ENCODE results near the gene CORO2B. TPM values are rescaled to one million over a fixed set of nuclear protein-coding genes. Genes with fewer than 3 reads are reported as not detected.

CORO2B gene
- total RNA-seq, 1 donor from 2014 or later, result 16.3 TPM

GRCh38 chr15:68626739-68627138, 47.9 kb downstream of the CORO2B start:
- peaks cover 6% of the 10 kb centered on the region for H3K9me3 Mint-ChIP-seq (ENCODE audit: unreplicated experiment)
- H3K27ac Mint-ChIP-seq (ENCODE audit: unreplicated experiment), result peak overlapping the region; percentile 17
- H3K4me3 Mint-ChIP-seq (ENCODE audit: unreplicated experiment), result no peak overlapping the region

DNA sequence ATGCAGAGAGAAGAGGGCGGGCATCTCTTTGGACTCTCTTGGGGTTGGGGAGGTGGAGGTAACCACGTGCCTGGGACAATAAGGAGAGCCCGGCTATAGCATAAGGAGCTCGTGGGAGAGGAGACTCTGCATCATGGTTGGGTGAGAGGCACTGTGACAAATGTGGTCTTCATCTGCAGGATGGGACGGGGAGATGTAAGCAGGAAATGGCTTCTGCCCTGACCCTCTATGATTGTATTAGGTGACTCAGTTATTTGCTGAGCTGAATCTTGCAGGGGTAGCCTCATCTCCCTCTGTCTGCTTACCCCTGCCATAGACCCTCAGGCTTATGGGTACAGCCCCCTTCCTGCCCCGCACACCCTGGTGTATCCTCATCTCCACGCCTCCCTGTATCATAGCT, 48.7 kb downstream of the CORO2B start:
- no peaks in the 10 kb centered on the region for H3K36me3 Mint-ChIP-seq (ENCODE audit: unreplicated experiment)
- DNase-seq, result no peak
- H3K9me3 Mint-ChIP-seq (ENCODE audit: unreplicated experiment), result peaks cover 2% of the 10 kb centered on the region
- TF ChIP-seq CTCF (IDR thresholded peaks at IDR 0.05; ENCODE audit: partially characterized antibody, unreplicated experiment), result no peak
- H3K4me1 Mint-ChIP-seq (ENCODE audit: low read depth, unreplicated experiment), result peaks cover 32% of the 10 kb centered on the region
- H3K4me3 Mint-ChIP-seq (ENCODE audit: unreplicated experiment), result no peak overlapping the region
- peaks cover 7% of the 10 kb centered on the region for H3K27me3 Mint-ChIP-seq (ENCODE audit: unreplicated experiment)
- no peak overlapping the region for H3K27ac Mint-ChIP-seq (ENCODE audit: unreplicated experiment)

More at GRCh38 chr15:68626739-68627138, 47.9 kb downstream of the CORO2B start:
- H3K4me1 Mint-ChIP-seq (ENCODE audit: low read depth, unreplicated experiment), result peaks cover 33% of the 10 kb centered on the region
- TF ChIP-seq CTCF (IDR thresholded peaks at IDR 0.05; ENCODE audit: partially characterized antibody, unreplicated experiment), result no peak
- H3K36me3 Mint-ChIP-seq (ENCODE audit: unreplicated experiment), result no peaks in the 10 kb centered on the region
- H3K27me3 Mint-ChIP-seq (ENCODE audit: unreplicated experiment), result peaks cover 7% of the 10 kb centered on the region
- DNase-seq, result no peak

GRCh38 chr15:68627995-68628394, 49.2 kb downstream of the CORO2B start:
- Mint-ChIP-seq H3K27me3 (ENCODE audit: unreplicated experiment) (peaks cover 7% of the 10 kb centered on the region), H3K4me3 (ENCODE audit: unreplicated experiment) (no peak overlapping the region), H3K9me3 (ENCODE audit: unreplicated experiment) (peaks cover 2% of the 10 kb centered on the region), H3K36me3 (ENCODE audit: unreplicated experiment) (no peaks in the 10 kb centered on the region), H3K27ac (ENCODE audit: unreplicated experiment) (no peak overlapping the region), H3K4me1 (ENCODE audit: low read depth, unreplicated experiment) (peaks cover 30% of the 10 kb centered on the region)
- TF ChIP-seq CTCF (IDR thresholded peaks at IDR 0.05; ENCODE audit: partially characterized antibody, unreplicated experiment), result no peak
- DNase-seq, result no peak

GRCh38 chr15:68629519-68630210, 50.9 kb downstream of the CORO2B start:
- no peak for DNase-seq
- peaks cover 42% of the 10 kb centered on the region for H3K4me1 Mint-ChIP-seq (ENCODE audit: low read depth, unreplicated experiment)
- peaks cover 7% of the 10 kb centered on the region for H3K27me3 Mint-ChIP-seq (ENCODE audit: unreplicated experiment)
- H3K9me3 Mint-ChIP-seq (ENCODE audit: unreplicated experiment), result peaks cover 2% of the 10 kb centered on the region
- H3K4me3 Mint-ChIP-seq (ENCODE audit: unreplicated experiment), result no peak overlapping the region
- H3K36me3 Mint-ChIP-seq (ENCODE audit: unreplicated experiment), result no peaks in the 10 kb centered on the region
- H3K27ac Mint-ChIP-seq (ENCODE audit: unreplicated experiment), result peak overlapping the region; percentile 22
- TF ChIP-seq CTCF (IDR thresholded peaks at IDR 0.05; ENCODE audit: partially characterized antibody, unreplicated experiment), result no peak

DNA sequence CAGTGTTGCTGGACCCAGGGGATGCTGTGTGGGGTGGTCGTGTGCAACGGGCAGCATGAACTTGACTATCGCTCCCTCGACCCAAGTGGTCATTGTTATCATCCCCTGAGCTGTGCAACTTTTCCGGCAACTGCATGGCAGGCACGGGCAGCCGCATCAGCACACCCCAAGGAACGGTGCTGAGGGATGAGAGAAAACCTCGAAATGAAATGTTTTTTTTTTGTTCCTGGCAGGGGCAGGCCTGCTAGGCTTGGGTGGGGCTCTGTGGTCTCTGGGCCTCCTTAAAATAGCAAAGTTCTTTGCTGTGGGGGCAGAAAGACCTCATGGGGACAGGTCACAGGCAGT, 51.4 kb downstream of the CORO2B start:
- no peaks in the 10 kb centered on the region for H3K36me3 Mint-ChIP-seq (ENCODE audit: unreplicated experiment)
- no peak overlapping the region for H3K27ac Mint-ChIP-seq (ENCODE audit: unreplicated experiment)
- H3K4me1 Mint-ChIP-seq (ENCODE audit: low read depth, unreplicated experiment), result peaks cover 43% of the 10 kb centered on the region
- no peak overlapping the region for H3K4me3 Mint-ChIP-seq (ENCODE audit: unreplicated experiment)
- DNase-seq, result no peak
- peaks cover 2% of the 10 kb centered on the region for H3K9me3 Mint-ChIP-seq (ENCODE audit: unreplicated experiment)
- TF ChIP-seq CTCF (IDR thresholded peaks at IDR 0.05; ENCODE audit: partially characterized antibody, unreplicated experiment), result no peak
- peaks cover 7% of the 10 kb centered on the region for H3K27me3 Mint-ChIP-seq (ENCODE audit: unreplicated experiment)
